Measurements from ENCODE around the gene LCORL.

- TF ChIP-seq CTCF (conservative IDR thresholded peaks at IDR 0.05), result no peak
- no peak for TF ChIP-seq EZH2 (IDR thresholded peaks at IDR 0.05; ENCODE audit: low read depth)
Observed at GRCh38 chr4:17961249-17961648, 60.3 kb downstream of the LCORL start.

Data from PC-9 (cell line).